ENCODE data around the gene DNAJC16.
"Not testable (repeated sequence)": the region's sequence is repeated elsewhere in the genome, so short reads cannot be mapped to it uniquely, and the experiment has no call there.

The DNAJC16 gene

DNA sequence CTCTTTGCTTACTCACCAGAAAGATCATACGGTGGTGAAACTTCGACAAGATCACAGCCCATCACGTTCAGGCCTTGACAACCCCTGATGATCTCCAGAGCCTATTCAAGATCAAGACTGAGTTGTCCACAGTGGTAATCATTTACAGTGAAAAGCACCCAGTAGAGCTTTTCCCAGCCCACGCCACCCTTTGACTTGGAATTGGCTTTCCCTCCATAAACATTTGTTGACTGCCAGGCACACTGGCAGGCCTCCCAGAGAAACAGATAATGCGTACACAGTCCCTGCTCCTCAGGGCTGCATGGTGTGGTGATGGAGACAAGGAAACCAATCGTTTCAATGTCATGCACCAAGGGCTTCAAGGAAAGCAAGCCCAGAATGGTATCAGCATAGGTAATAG lies 48.1 kb downstream of the DNAJC16 start:
- no peaks in the 10 kb centered on the region for H3K9me3 Mint-ChIP-seq
- no peaks in the 10 kb centered on the region for H3K27me3 Mint-ChIP-seq
- peaks cover 29% of the 10 kb centered on the region for H3K4me1 Mint-ChIP-seq
- peaks cover 58% of the 10 kb centered on the region for H3K36me3 Mint-ChIP-seq
- CTCF ChIA-PET = interaction anchor here (1.5 kb wide), 1 partner anchor 11 kb away, joined by 3 read pairs; no protein-coding TSS in a partner anchor
- no peak overlapping the region for H3K4me3 Mint-ChIP-seq
- DNase-seq = no peak
- H3K27ac Mint-ChIP-seq = no peak overlapping the region

DNA sequence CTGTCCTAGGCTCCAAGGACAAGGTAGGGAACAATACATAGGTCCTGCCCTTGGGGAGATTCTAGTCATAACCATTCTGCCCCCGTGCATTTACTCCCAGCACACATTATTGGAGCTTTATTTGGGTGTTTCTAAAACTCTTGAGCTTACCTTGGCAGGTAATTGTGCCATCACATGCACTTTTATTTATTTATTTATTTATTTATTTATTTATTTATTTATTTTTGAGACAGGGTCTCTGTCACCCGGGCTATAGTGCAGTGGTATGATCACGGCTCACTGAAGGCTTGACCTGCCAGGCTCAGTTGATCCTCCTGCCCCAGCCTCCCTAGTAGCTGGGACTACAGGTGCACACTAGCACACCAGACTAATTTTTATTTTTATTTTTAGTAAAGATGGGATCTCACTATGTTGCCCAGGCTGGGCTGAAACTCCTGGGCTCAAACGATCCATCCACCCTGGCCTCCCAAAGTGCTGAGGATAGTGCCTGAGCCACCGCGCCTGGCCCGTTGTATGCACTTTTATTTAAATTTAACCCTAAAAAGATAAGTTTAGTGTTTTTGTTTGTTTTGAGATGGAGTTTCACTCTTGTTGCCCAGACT lies 49.0 kb downstream of the DNAJC16 start:
- peaks cover 37% of the 10 kb centered on the region for H3K4me1 Mint-ChIP-seq
- no peaks in the 10 kb centered on the region for H3K9me3 Mint-ChIP-seq
- no peak overlapping the region for H3K27ac Mint-ChIP-seq
- DNase-seq = no peak
- H3K27me3 Mint-ChIP-seq = no peaks in the 10 kb centered on the region
- CTCF ChIA-PET = no interaction called here
- H3K4me3 Mint-ChIP-seq = no peak overlapping the region
- peaks cover 53% of the 10 kb centered on the region for H3K36me3 Mint-ChIP-seq

DNA sequence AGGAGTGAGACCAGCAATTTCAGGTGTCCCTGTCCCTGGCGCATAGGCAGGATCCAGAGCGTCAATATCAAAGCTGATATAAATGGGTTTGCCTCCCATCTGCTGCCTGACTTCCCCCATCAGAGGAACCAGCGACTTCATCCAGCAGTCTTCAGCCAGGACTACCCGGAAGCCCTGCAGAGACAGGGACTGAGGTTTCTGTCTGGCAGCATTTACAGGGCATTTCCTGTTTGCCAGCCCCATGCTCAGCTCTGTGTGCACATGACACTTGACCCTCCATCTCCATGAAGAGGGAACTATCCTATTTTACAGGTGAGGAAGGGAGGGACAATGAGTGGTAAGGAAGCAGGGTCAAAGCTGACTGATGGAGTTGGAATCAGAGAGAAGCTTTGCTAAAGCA lies 51.0 kb downstream of the DNAJC16 start:
- CTCF ChIA-PET = no interaction called here
- H3K36me3 Mint-ChIP-seq = peaks cover 53% of the 10 kb centered on the region
- DNase-seq = peak; percentile 52
- peak overlapping the region; percentile 100 for H3K27ac Mint-ChIP-seq
- no peaks in the 10 kb centered on the region for H3K27me3 Mint-ChIP-seq
- peaks cover 41% of the 10 kb centered on the region for H3K4me1 Mint-ChIP-seq
- H3K4me3 Mint-ChIP-seq = peak overlapping the region; percentile 60
- no peaks in the 10 kb centered on the region for H3K9me3 Mint-ChIP-seq

DNA sequence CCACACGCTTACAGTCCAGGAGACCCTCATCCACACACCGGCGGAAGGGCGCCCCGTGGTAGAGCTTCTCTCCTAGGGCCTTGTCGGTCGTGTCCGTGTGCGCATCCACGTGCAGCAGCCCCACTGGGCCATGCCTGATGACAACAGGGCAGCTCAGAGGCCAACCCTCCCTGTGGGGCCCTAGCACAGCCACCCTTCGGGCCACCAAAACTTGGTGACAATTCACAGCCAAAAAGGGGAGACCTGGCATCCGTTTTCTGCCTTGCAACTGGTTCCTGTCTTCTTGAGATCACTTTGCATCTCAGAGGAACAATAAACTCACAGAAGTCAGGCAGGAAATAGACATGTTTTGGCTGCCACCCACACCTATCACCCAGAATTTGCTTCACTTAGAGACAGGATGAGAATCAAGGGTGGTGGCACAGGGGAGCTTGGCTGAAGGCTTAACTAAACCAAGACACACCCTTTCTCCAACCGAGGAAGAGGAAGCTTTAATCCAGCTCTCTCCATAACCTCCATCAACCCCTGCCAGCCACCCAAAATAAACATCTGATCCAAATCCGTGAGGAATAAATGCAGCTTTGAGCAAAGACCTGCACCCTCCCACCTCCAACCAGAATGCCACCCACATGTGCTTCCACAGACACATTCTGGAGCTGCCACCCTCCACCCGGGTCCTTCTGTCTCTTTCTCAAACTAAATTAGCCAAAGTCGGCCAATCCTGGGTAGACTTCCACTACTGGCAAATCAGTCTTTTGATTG lies 52.5 kb downstream of the DNAJC16 start:
- H3K36me3 Mint-ChIP-seq = peaks cover 49% of the 10 kb centered on the region
- no peaks in the 10 kb centered on the region for H3K9me3 Mint-ChIP-seq
- H3K27ac Mint-ChIP-seq = peak overlapping the region; percentile 100
- peaks cover 54% of the 10 kb centered on the region for H3K4me1 Mint-ChIP-seq
- H3K27me3 Mint-ChIP-seq = no peaks in the 10 kb centered on the region
- peak; percentile 65 for DNase-seq
- CTCF ChIA-PET = interaction anchor here (1.0 kb wide), 1 partner anchor 9 kb away, joined by 3 read pairs; no protein-coding TSS in a partner anchor
- H3K4me3 Mint-ChIP-seq = peak overlapping the region; percentile 60

DNA sequence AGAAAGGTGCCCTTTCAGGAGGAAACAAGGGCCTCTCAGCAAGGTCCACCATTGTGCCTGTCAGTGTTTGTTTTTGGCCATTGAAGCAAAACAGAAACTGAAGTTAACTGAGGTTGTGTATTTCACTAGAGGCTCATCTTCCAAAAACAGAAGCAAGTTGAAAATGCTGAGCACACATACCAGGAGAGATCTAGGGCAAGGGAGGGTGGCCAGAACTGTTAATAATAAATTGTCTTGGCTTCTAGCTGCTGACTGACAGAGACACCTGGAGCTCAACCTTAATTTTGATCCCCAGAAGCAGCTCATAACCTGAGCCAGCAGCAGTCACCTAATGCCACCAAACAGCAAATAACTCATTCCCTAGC lies 53.0 kb downstream of the DNAJC16 start:
- no peak for DNase-seq
- Mint-ChIP-seq H3K27me3 (no peaks in the 10 kb centered on the region), H3K36me3 (peaks cover 43% of the 10 kb centered on the region), H3K9me3 (no peaks in the 10 kb centered on the region), H3K4me1 (peaks cover 58% of the 10 kb centered on the region), H3K27ac (peak overlapping the region; percentile 100), H3K4me3 (peak overlapping the region; percentile 60)
- CTCF ChIA-PET = interaction anchor here (1.0 kb wide), 1 partner anchor 8 kb away, joined by 3 read pairs; no protein-coding TSS in a partner anchor

DNA sequence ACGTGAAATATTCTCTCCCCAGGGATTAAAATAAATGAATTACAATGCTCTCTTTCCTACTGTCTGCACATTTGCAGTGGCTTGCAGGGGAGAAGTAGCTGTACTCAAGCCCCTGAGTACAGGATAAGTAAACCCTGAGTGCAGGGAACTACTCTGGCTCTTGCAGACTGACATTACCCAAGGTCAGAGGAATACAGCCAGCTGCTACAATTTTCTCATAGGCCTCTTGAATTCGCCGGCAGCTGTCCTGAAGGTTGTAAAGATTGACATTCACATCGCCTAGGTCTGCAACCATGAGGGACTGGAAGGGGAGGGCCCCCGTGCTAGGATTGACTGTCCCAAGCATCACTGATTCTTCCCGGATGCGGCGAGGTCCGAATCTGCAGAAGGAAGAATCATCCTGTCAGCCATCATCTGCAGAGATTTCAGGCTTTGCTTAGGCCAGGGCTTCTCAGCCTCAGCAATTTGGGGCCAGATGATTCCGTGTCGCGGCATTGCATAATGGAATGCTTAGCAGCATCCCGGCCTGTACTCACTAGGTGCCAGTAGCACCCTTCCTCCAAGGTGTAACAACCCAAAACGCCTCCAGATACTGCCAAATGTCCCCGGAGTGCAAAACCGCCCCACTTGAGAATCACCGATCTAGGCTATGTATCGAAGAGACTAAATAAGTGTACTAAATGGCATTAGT lies 56.5 kb downstream of the DNAJC16 start:
- Mint-ChIP-seq H3K36me3 (peaks cover 34% of the 10 kb centered on the region), H3K27me3 (no peaks in the 10 kb centered on the region), H3K4me3 (peak overlapping the region; percentile 73), H3K4me1 (peaks cover 57% of the 10 kb centered on the region), H3K27ac (peak overlapping the region; percentile 78), H3K9me3 (no peaks in the 10 kb centered on the region)
- no peak for DNase-seq
- CTCF ChIA-PET = interaction anchor here (0.6 kb wide), 1 partner anchor 8 kb away, joined by 5 read pairs; no protein-coding TSS in a partner anchor

DNA sequence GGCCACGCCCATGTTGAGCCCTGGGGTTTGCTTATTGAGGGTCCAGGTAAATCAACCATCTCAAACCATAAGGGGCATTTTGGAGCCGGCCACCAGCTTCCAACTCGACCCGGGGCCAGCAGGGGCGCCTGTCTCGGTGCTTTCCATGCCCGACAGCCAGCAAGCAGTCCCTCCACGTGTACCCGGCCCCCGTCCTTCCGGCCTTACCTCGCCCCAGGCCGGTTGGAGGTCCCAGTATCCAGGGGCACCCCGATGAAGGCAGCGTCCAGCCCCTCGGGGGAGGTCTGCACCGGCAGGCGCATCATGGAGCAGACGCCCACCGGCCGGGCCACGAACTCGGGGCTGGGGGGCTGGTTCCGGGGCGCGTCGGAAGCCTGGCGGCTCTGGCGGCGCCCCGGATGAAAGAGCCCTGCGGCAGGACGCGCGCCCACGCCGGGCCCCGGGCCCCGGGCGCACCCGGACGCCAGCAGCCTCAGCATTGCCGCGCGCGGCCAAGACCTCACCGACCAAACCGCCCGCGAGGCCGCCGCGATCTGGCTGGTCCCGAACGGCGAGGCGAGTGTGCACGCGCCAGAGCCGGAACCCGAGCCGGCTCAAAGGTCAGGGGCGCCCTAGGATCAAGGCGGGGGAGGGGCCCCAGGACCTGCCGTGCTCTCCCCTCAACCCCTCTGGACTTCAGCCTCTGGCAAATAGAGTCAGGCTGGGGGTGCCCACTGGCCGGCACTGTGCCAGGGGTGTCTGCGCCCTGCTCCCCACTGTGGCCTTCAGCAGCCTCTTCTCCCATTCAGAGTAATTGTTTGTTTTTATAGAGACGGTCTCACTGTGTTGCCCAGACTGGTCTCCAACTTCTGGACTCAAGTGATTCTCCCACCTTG lies 58.1 kb downstream of the DNAJC16 start, which contains the start of gene AGMAT:
Gene AGMAT, minus strand, starts transcription at position 563 of the 875 bp plus-strand sequence. Its CDS starts 84 bp downstream, at position 479.
- Mint-ChIP-seq H3K4me3 (peak within 1 kb of the TSS; percentile 83), H3K4me1 (peaks cover 41% of the 10 kb centered on the region), H3K27me3 (no peaks in the 10 kb centered on the region), H3K36me3 (peaks cover 30% of the 10 kb centered on the region), H3K27ac (peak within 1 kb of the TSS; percentile 89), H3K9me3 (no peaks in the 10 kb centered on the region)
- CTCF ChIA-PET = no interaction called here
- DNase-seq = peak; percentile 77

DNA sequence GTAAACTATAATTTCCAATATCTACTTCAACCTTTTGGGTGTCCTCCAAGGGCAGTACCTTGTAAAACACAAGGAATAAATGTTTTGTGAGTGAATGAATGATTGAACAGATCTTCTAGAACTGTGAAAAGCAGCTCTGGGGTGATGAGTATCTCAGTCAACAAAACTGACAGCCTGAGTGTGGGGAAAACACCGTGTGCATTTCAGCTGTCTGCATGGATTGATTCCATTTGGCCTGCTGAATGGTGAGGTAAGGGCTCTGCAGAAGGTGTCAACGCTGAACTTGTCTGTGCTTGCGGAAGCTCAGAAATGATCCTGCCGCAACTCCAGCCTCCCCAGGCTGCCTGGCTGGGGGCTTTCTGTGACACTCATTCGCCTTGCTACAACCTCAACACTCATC lies 65.6 kb downstream of the DNAJC16 start:
- Mint-ChIP-seq H3K9me3 (no peaks in the 10 kb centered on the region), H3K4me3 (no peak overlapping the region), H3K36me3 (peaks cover 13% of the 10 kb centered on the region)

DNA sequence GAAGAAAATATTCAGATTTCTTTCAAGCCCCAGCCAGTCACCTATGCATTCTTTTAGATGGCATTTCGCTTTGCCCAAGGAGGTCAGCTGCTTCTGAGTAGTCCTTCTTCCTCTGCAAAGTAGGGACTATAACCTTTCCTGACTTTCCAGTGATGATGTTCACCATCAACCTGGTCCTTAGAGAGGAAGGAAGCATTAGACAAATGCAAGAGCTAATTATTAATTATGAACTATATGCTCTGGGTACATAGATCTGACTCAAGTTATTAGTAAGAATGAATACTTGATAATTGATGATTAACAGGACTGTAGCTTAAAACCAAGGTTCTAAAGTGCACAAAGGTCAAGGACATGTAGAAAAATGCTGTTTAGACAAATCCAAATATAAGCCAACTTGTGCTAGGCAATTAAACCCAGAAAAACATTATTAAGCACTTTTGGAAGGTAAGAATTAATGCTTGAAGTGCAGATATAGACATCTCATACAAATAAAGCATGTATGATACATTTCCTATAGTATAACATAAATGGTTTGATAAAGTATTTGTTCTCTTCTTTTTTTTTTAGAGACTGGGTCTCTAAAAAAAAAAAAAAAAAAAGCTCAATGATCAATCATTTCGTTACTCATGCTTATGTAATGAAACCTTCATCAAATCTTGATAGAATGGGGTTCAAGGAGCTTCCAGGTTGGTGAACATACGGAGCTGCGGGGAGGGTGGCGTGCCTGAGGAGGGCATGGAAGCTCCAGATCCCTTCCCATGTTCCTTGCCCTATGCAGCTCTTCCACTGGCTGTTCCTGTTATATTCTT lies 69.4 kb downstream of the DNAJC16 start:
- no peak overlapping the region for H3K4me3 Mint-ChIP-seq

More for the DNA sequence above, 65.6 kb downstream of the DNAJC16 start:
- Mint-ChIP-seq H3K27ac (no peak overlapping the region), H3K4me1 (peaks cover 4% of the 10 kb centered on the region), H3K27me3 (peaks cover 10% of the 10 kb centered on the region)
- CTCF ChIA-PET = interaction anchor here (0.6 to 7.9 kb wide), 5 partner anchors 11 to 229 kb away, joined by 3 to 60 read pairs (median 4); partner anchors contain the start of gene TMEM82
- no peak for DNase-seq

DNA sequence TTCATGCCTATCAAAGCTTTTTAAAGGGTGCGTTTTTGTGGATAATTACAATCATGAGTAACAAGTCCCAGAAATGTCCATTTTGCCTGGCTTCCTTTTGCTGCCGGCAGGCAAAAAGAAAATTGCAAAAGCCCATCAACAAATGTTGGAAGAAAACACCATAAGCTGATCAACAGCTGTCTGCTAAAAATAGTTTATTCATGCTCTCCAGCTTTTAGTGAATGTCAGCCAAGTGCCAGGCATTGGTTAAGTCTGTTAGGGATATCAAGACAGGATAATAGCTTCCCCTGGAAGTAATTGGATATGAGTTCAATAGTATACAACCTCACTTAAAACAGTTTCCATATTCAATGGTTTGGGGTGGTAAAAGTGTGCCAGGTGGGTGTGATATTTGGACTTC lies 71.8 kb downstream of the DNAJC16 start:
- Mint-ChIP-seq H3K27me3 (peaks cover 28% of the 10 kb centered on the region), H3K36me3 (no peaks in the 10 kb centered on the region), H3K27ac (no peak overlapping the region), H3K4me3 (no peak overlapping the region), H3K4me1 (peaks cover 8% of the 10 kb centered on the region), H3K9me3 (no peaks in the 10 kb centered on the region)
- CTCF ChIA-PET = interaction anchor here (7.9 kb wide), 1 partner anchor 141 kb away, joined by 60 read pairs; the partner anchor contains the start of gene TMEM82
- DNase-seq = no peak

More for the DNA sequence above, 69.4 kb downstream of the DNAJC16 start:
- peaks cover 27% of the 10 kb centered on the region for H3K27me3 Mint-ChIP-seq
- no peaks in the 10 kb centered on the region for H3K36me3 Mint-ChIP-seq
- H3K4me1 Mint-ChIP-seq = peaks cover 2% of the 10 kb centered on the region
- no peaks in the 10 kb centered on the region for H3K9me3 Mint-ChIP-seq
- no peak for DNase-seq
- CTCF ChIA-PET = interaction anchor here (0.9 to 7.9 kb wide), 4 partner anchors 21 to 144 kb away, joined by 3 to 60 read pairs (median 4); partner anchors contain the start of gene TMEM82
- H3K27ac Mint-ChIP-seq = no peak overlapping the region

DNA sequence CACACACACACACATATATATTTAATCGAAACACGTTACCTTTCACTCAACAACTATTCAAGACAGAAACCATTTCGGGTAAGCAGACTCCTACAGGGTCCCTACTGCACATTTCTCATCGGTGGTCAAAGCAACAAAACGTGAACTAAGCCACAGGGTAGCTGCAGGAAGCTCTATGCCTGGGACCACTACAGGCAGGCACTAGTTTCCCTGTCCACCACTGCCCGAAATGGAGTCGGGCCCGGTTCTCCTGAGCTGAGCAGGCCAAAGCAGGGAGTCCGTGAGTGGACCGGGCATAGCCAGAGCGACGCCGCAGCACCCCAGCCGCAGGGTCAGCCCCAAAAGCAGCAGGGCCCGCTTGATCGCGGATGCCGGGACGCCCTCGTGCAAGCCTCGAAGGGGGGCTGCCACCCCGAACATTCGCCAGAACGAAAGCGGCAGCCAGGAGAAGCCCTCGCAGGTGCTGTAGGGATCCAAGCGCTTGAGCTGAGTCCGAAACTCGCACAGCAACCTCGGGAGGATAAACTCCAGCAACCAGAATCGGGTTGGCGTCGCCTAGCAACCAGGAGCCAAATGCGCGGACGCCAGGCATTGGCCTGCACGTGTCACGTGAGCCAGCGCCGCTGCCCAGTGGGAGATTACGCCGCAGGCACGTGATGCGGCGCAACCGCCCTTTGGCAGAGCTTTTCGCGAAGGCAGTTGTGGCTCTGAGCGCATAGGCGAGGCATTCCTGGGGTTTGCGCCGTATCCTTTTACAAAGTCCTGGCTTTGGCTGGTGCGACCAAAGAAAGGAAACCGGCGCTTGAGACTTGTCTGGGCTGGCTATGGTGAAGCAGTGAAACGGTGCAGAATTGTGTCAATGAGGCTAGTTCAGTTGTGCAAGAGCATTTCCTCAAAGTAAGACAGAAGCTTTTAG lies 76.7 kb downstream of the DNAJC16 start:
- H3K27ac Mint-ChIP-seq = peak overlapping the region; percentile 9
- H3K4me3 Mint-ChIP-seq = peak overlapping the region; percentile 50
- peaks cover 29% of the 10 kb centered on the region for H3K27me3 Mint-ChIP-seq
- H3K4me1 Mint-ChIP-seq = peaks cover 17% of the 10 kb centered on the region
- DNase-seq = peak; percentile 97
- CTCF ChIA-PET = interaction anchor here (0.6 to 1.7 kb wide), 3 partner anchors 11 to 100 kb away, joined by 3 to 5 read pairs (median 3); no protein-coding TSS in a partner anchor
- no peaks in the 10 kb centered on the region for H3K9me3 Mint-ChIP-seq
- H3K36me3 Mint-ChIP-seq = no peaks in the 10 kb centered on the region

DNA sequence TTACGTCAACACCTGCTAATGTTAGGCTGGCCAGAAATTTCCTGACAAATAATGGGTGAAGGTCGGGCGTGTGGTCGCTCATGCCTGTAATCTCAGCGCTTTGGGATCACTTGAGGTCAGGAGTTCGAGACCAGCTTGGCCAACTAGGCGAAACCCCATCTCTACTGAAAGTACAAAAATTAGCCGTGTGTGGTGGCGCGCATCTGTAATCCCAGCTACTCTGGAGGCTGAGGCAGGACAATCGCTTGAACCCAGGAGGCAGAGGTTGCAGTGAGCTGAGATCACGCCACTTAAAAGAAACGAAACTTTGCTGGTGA lies 77.3 kb downstream of the DNAJC16 start:
- Mint-ChIP-seq H3K27ac (peak overlapping the region; percentile 15), H3K27me3 (peaks cover 28% of the 10 kb centered on the region), H3K4me1 (peaks cover 17% of the 10 kb centered on the region), H3K4me3 (peak overlapping the region; percentile 50)
- not testable (repeated sequence) for H3K36me3 Mint-ChIP-seq, DNase-seq, H3K9me3 Mint-ChIP-seq
- CTCF ChIA-PET = interaction anchor here (1.0 to 1.7 kb wide), 3 partner anchors 12 to 14 kb away, joined by 3 to 5 read pairs (median 3); no protein-coding TSS in a partner anchor

All from activated naive CD4-positive, alpha-beta T cell treated with anti-CD3 and anti-CD28 coated beads, Interleukin-2, amount 10 ng/mL, durations not matched to agents 7 days and 5 days (primary cell).